K562 (cell line): ENCODE measurements around the gene PTOV1. TPM values are rescaled to one million over a fixed set of nuclear protein-coding genes. Genes with fewer than 3 reads are reported as not detected.
A peak's percentile ranks its signal among the peaks of the same experiment; 100 is the strongest.

Experiments used
- ATAC-seq: fragments of 200-7000 bp; cut with Tn5 transposase; 3 replicates; pipeline ENCODE4 v1.9.1; 2020; ENCODE audit warnings: moderate library complexity
- BruUV-seq: library from RNA; stranded (reverse); fragments of 400-500 nt; replicated peaks from 2 replicates; lab custom pipeline; 2021; lab: Mats Ljungman, UMichigan
- CTCF ChIA-PET: fragments of 300-600 bp; formaldehyde crosslinking; extraction: SDS; loops from one replicate; lab custom pipeline; 2021; ENCODE audit warnings: low intra/inter-chr PET ratio; lab: Yijun Ruan, JAX
- POLR2A ChIA-PET: fragments of 300-600, 350-650 bp; sonication (Branson Sonifier 250); formaldehyde crosslinking; extraction: SDS; loops from one replicate; lab custom pipeline; 2021; ENCODE audit warnings: antibody characterized with exemption, inconsistent platforms; lab: Yijun Ruan, JAX
- DNase-seq, 4 experiments: peaks; one replicate each; pipeline versions ENCODE4 v3.0.0 to v3.0.0-alpha.2; 2011 to 2018; ENCODE audit warnings: low spot score in 3 of 4, mixed read lengths in 3 of 4; ENCODE audit errors: extremely low read depth in 1 of 4
- FAIRE-seq: peaks from 2 replicates; lab custom pipeline; 2011; peaks lifted over from hg19 to GRCh38; lab: Jason Lieb, UNC
- H2AFZ ChIP-seq: 2 replicates; pipeline ENCODE4 v1.6.0; 2011; ENCODE audit warnings: low read depth, low read length, control low read depth, inconsistent platforms
- H3K27ac ChIP-seq: fragments of 200-600 bp; 3 replicates; pipeline ENCODE4 v1.8.0; 2011; ENCODE audit warnings: low read depth, mild to moderate bottlenecking, control low read depth, inconsistent platforms, low read length, moderate library complexity, mixed read lengths; ENCODE audit errors: extremely low read depth
- H3K27me3 ChIP-seq, 2 experiments: fragments of 300-600 bp in 1 of 2; 2 replicates in 1 of 2; 3 replicates in 1 of 2; pipeline versions ENCODE4 v1.6.0 to v1.8.0; 2011; ENCODE audit warnings: inconsistent platforms in 2 of 2, low read length in 2 of 2, mild to moderate bottlenecking in 1 of 2, mixed read lengths in 1 of 2, moderate library complexity in 1 of 2; ENCODE audit not compliant: control insufficient read depth in 2 of 2, insufficient read depth in 2 of 2
- H3K36me3 ChIP-seq: fragments of 300-600 bp; 3 replicates; pipeline ENCODE4 v1.8.0; 2011; ENCODE audit warnings: mild to moderate bottlenecking, low read length, inconsistent platforms; ENCODE audit not compliant: control insufficient read depth, insufficient read depth
- H3K4me1 ChIP-seq, 2 experiments: fragments of 200-600 bp in 1 of 2; replicated peaks in 1 of 2; 2 replicates in 1 of 2; 3 replicates in 1 of 2; pipeline versions ENCODE4 v1.5.1 to v1.8.0; 2011; ENCODE audit warnings: inconsistent platforms in 2 of 2, low read length in 2 of 2, mild to moderate bottlenecking in 1 of 2, mixed read lengths in 1 of 2, moderate library complexity in 1 of 2; ENCODE audit not compliant: control insufficient read depth in 2 of 2, insufficient read depth in 2 of 2
- H3K4me2 ChIP-seq: 2 replicates; pipeline ENCODE4 v1.6.1; 2011; ENCODE audit warnings: low read length, control low read depth, inconsistent platforms, mixed read lengths; ENCODE audit not compliant: insufficient read depth
- H3K4me3 ChIP-seq: fragments of 200-600 bp; sonication (generic), shearing (Covaris generic); 2 replicates; pipeline ENCODE4 v1.5.1; 2016; ENCODE audit warnings: control low read depth, inconsistent platforms
- H3K79me2 ChIP-seq: fragments of 200-600 bp; 3 replicates; pipeline ENCODE4 v1.8.0; 2011; ENCODE audit warnings: low read length, inconsistent platforms; ENCODE audit not compliant: control insufficient read depth, insufficient read depth
- H3K9ac ChIP-seq, 2 experiments: 2 replicates each; pipeline versions ENCODE4 v1.6.0 to v1.6.1; 2011; ENCODE audit warnings: low read depth in 2 of 2, low read length in 2 of 2, control low read depth in 1 of 2, inconsistent platforms in 1 of 2, mild to moderate bottlenecking in 1 of 2, mixed read lengths in 1 of 2; ENCODE audit not compliant: insufficient read depth in 1 of 2
- H3K9me1 ChIP-seq: one replicate; pipeline ENCODE4 v1.6.0; 2011; ENCODE audit warnings: inconsistent platforms, mild to moderate bottlenecking, low read length, moderate library complexity; ENCODE audit not compliant: control insufficient read depth, insufficient read depth
- H3K9me3 ChIP-seq: replicated peaks from 2 replicates; pipeline ENCODE4 v1.5.1; 2011; ENCODE audit warnings: low read depth, low read length, inconsistent platforms; ENCODE audit not compliant: control insufficient read depth, insufficient read depth
- H4K20me1 ChIP-seq: replicated peaks from 2 replicates; pipeline ENCODE4 v1.6.1; 2011; ENCODE audit warnings: low read length, inconsistent platforms, mixed read lengths; ENCODE audit not compliant: control insufficient read depth, insufficient read depth
- HOMEZ ChIP-seq: fragments of 250-450 bp; sonication (Bioruptor Pico); IDR thresholded peaks from 2 replicates; pipeline ENCODE4 v1.4.0; 2020; ENCODE audit warnings: mild to moderate bottlenecking, moderate library complexity
- MEF2D ChIP-seq: conservative IDR thresholded peaks from 2 replicates; pipeline ENCODE4 v1.6.1; 2016; ENCODE audit warnings: low read depth, missing genetic modification characterization, missing compliant biosample characterization
- MIER1 ChIP-seq: fragments of 450-650 bp; IDR thresholded peaks from 2 replicates; pipeline ENCODE4 v1.6.1; 2016; ENCODE audit warnings: antibody characterized with exemption, mild to moderate bottlenecking, low read depth
- PATZ1 ChIP-seq: fragments of 250-450 bp; sonication (Bioruptor Pico); IDR thresholded peaks from 2 replicates; pipeline ENCODE4 v1.5.0; 2020; ENCODE audit warnings: mild to moderate bottlenecking, borderline replicate concordance
- RCOR1 ChIP-seq, 2 experiments: IDR thresholded peaks; 2 replicates each; pipeline ENCODE4 v1.6.1; 2012; ENCODE audit warnings: low read depth in 2 of 2, low read length in 2 of 2, borderline replicate concordance in 1 of 2, improper control_type of control experiment in 1 of 2
- SAFB ChIP-seq: fragments of 200-400 bp; formaldehyde crosslinking; IDR thresholded peaks from 2 replicates; pipeline ENCODE4 v1.6.1; 2017; ENCODE audit warnings: low read depth, low read length, borderline replicate concordance
- SMAD3 ChIP-seq: fragments of 450-650 bp; formaldehyde crosslinking; conservative IDR thresholded peaks from 2 replicates; pipeline ENCODE4 v1.4.0; 2020; ENCODE audit warnings: mild to moderate bottlenecking
- TAL1 ChIP-seq: fragments of 450-650 bp; IDR thresholded peaks from 2 replicates; pipeline ENCODE4 v1.6.1; 2016; ENCODE audit warnings: mild to moderate bottlenecking
- TCF15 ChIP-seq: fragments of 250-450 bp; sonication (Bioruptor Pico); IDR thresholded peaks from 2 replicates; pipeline ENCODE4 v1.8.0; 2022; ENCODE audit warnings: moderate library complexity, mild to moderate bottlenecking, inconsistent platforms
- TCF3 ChIP-seq: sonication (generic); formaldehyde crosslinking; IDR thresholded peaks from 2 replicates; pipeline ENCODE4 v1.4.0; 2020; ENCODE audit warnings: mild to moderate bottlenecking, missing genetic modification reagents
- ZNF584 ChIP-seq: fragments of 200-800 bp; sonication (Bioruptor generic); IDR thresholded peaks from 2 replicates; pipeline ENCODE4 v1.6.1; 2016; ENCODE audit warnings: low read depth, mild to moderate bottlenecking, missing genetic modification characterization, missing compliant biosample characterization
- WGBS: fragments of 100-300 bp; shearing (Covaris generic); methylation state at CpG from one replicate; pipeline ENCODE4 v1.1.6; 2016; ENCODE audit warnings: low coverage, mixed read lengths; ENCODE audit not compliant: insufficient coverage; ENCODE audit errors: missing lambda C conversion rate; 5-methylcytosine and 5-hydroxymethylcytosine counted together
- in situ Hi-C: fragments of 300-500 bp; cut with MboI; formaldehyde crosslinking; loops from 4 replicates; pipeline ENCODE4 v1.15.0; 2018; ENCODE audit warnings: inconsistent platforms, mixed read lengths
- intact Hi-C: fragments of 100-400 bp; cut with micrococcal nuclease; formaldehyde crosslinking; loops from 2 replicates; pipeline ENCODE4 v1.14.2; 2022
- polyA plus RNA-seq, 8 experiments: library from polyadenylated mRNA; depleted of rRNA in 4 of 8; stranded (reverse) in 5 of 8; unstranded in 3 of 8; fragments of >200 nt; fragmentation: Nextera tagmentation in 2 of 8; fragmentation: Illumina TruSeq in 1 of 8; extraction: Ambion mirVana in 2 of 8; extraction: Trizol in 1 of 8; gene quantifications; 2 replicates each; pipeline versions ENCODE4 v1.2.1 to v1.2.3, GENCODE V29; 2011 to 2014; ENCODE audit warnings: inconsistent platforms in 1 of 8, missing spikeins in 1 of 8
- total RNA-seq, 7 experiments: library from RNA; depleted of rRNA in 6 of 7; stranded (reverse); fragments of >200 nt in 6 of 7; fragmentation: Illumina TruSeq in 2 of 7; extraction: Trizol in 2 of 7; gene quantifications; 2 replicates each; pipeline versions ENCODE4 v1.2.1 to v1.2.3, GENCODE V29; 2011 to 2021; ENCODE audit warnings: low replicate concordance in 1 of 7

Gene PTOV1
- total and polyA plus RNA-seq, 9 of the 15 experiments (the other 6 are each of a cell fraction or from before 2014, with no cell fraction given): 4.9 to 169 (median 43.5) TPM

- Histone ChIP-seq H3K9me1 (no peaks in the 10 kb centered on the region), H3K9ac (no peak overlapping the region), H3K79me2 (peaks cover 39% of the 10 kb centered on the region), H3K9me3 (no peaks in the 10 kb centered on the region), H3K27ac (no peak overlapping the region), H3K27me3 (no peaks in the 10 kb centered on the region), H2AFZ (no peak overlapping the region), H4K20me1 (0 out of 2 replicates have a peak, but pooled peaks cover 3% of the 10 kb centered on the region), H3K36me3 (peaks cover 64% of the 10 kb centered on the region), H3K4me1 (peaks cover 11 to 28% of the 10 kb centered on the region in 2 experiments), H3K4me2 (no peak overlapping the region), H3K4me3 (no peak overlapping the region)
- FAIRE-seq (no peak), DNase-seq (no peak), ATAC-seq (no peak)
- no peak for TF ChIP-seq RCOR1 (IDR thresholded peaks at IDR 0.05; ENCODE audit: borderline replicate concordance in 1 of 2, low read depth in 2 of 2, low read length in 2 of 2)
- TF ChIP-seq ZNF584: no peak
- 80% methylated on average over 6 of the region's 6 CpGs for WGBS
- POLR2A ChIA-PET: interaction anchor here (1.2 to 1.3 kb wide), 2 partner anchors 10 to 26 kb away, joined by 4 to 5 read pairs; no protein-coding TSS in a partner anchor
- intact Hi-C loops (no loop called here), in situ Hi-C loops (no loop called here)
- CTCF ChIA-PET: no interaction called here
- BruUV-seq: no TSS peak
Observed at GRCh38 chr19:49824662-49825061, 26.3 kb upstream of the PTOV1 start.

GRCh38 chr19:49827034-49827433 lies 23.9 kb upstream of the PTOV1 start:
- Histone ChIP-seq H3K36me3 (peaks cover 74% of the 10 kb centered on the region), H3K27me3 (no peaks in the 10 kb centered on the region), H3K27ac (no peak overlapping the region), H4K20me1 (0 out of 2 replicates have a peak, but pooled peaks cover 3% of the 10 kb centered on the region), H3K9me3 (no peaks in the 10 kb centered on the region), H3K79me2 (peaks cover 22% of the 10 kb centered on the region; the same call in 2 of the 3 replicates), H3K9me1 (no peaks in the 10 kb centered on the region), H3K4me1 (peaks cover 0 to 16% of the 10 kb centered on the region in 2 experiments; a peak in 2 of 5 replicates), H3K9ac (peak overlapping the region in 1 of 2 experiments; percentile 65; a peak in 1 of 4 replicates), H3K4me3 (no peak overlapping the region), H2AFZ (no peak overlapping the region), H3K4me2 (no peak overlapping the region)
- no peak for ATAC-seq
- ChIA-PET POLR2A (interaction anchor here (0.6 to 1.4 kb wide), 2 partner anchors 18 to 98 kb away, joined by 3 to 4 read pairs; no protein-coding TSS in a partner anchor), CTCF (no interaction called here)
- DNase-seq: no peak
- no TSS peak for BruUV-seq
- intact Hi-C loops (no loop called here), in situ Hi-C loops (no loop called here)
- FAIRE-seq: no peak
- WGBS: 91% methylated on average over 14 of the region's 14 CpGs
- TF ChIP-seq SMAD3 (no peak), MIER1 (no peak), PATZ1 (CRISPR knock-in tag) (no peak), TAL1 (no peak), SAFB (no peak), TCF15 (no peak), TCF3 (CRISPR knock-in tag) (no peak), HOMEZ (CRISPR knock-in tag) (no peak), MEF2D (tag) (no peak)
